ENCODE data around the gene PI4KA.

- TF ChIP-seq CHD4 (IDR thresholded peaks at IDR 0.05; ENCODE audit: borderline replicate concordance, low read length): no peak
- TF ChIP-seq KLF6 (CRISPR knock-in tag; IDR thresholded peaks at IDR 0.05): no peak
- no peak for TF ChIP-seq KAT2B (IDR thresholded peaks at IDR 0.05; ENCODE audit: borderline replicate concordance, low read depth, low read length)
- no peak for TF ChIP-seq ELK4 (CRISPR knock-in tag; IDR thresholded peaks at IDR 0.05; ENCODE audit: borderline replicate concordance)
- no peak for TF ChIP-seq POLR2AphosphoS5 (IDR thresholded peaks at IDR 0.05; ENCODE audit: low read depth, low read length)
- no peak for TF ChIP-seq DMAP1 (CRISPR knock-in tag; IDR thresholded peaks at IDR 0.05)
Measured at GRCh38 chr22:20792221-20792965, 66.2 kb downstream of the PI4KA start.

Measured in HepG2 (cell line).